ENCODE data around the gene CEP85L.

CEP85L gene

GRCh38 chr6:118651282-118652050, at the start of gene CEP85L:
CEP85L (minus strand) TSS chr6:118651591; CDS start chr6:118651269, 322 bp downstream.
- DNase-seq (ENCODE audit: low read depth) = peak; percentile 92

DNA sequence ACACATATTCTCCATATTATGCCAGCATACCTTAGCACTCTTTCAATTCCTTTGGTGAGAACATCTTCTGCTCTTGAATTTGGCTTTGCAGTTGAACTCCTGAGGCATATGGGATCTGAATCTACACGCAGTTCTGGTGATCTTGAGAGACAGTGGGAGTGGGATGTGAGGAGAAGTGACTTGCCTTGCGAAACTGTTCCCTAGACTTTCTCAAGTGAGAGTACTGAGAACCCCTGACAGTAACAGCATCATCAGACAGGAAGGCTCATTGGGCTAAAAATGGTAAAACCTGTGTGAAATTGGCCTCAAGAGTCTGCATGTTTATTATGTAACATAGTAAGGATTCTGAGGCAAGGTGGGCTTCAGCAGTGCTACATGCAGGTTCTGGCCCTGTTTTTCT, 49.1 kb upstream of the CEP85L start:
- no peak for DNase-seq (ENCODE audit: low read depth)

DNA sequence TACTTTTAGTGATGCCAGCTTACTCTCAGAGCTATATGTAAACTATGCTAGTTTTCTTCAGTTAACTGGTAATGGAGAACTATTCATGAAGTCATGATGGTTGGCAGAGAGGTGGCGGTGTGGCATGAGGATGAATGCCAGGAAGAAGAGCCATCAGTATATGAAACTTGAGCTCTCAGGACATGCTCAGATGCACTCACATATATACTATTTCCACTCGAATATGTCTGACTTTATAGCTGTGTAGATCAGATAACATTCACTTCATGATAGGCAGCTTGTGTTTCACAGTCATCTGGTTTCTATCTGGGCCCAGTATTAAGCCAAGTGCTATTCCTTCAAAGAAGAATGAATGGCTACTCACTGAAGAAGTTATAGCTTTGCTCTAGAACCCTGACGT, 46.2 kb upstream of the CEP85L start:
- peak; percentile 36 for DNase-seq (ENCODE audit: low read depth)

- DNase-seq (ENCODE audit: low read depth) = no peak
Measured at GRCh38 chr6:118696271-118696670, 44.9 kb upstream of the CEP85L start.

DNA sequence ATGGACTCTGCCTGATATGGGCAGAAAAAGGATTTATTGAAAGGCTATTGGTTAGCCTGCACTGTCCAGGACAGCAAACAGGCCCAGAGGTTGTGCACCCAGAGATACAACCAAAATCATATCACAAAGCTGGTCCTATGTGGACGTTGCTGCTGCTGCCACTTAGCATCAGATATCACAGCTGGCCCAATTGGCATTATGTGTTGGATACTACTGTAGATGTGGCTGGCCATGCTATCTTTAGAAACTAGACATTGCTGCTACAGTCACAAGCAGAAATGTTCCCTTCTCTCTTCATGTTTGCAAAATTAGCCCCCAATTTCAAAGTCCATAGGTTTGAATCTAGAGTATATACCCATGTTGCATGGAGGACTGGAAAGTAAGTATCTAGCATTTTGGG, 42.2 kb upstream of the CEP85L start:
- no peak for DNase-seq (ENCODE audit: low read depth)

- no peak for DNase-seq (ENCODE audit: low read depth)
Measured at GRCh38 chr6:118685823-118686449, 34.5 kb upstream of the CEP85L start.

DNA sequence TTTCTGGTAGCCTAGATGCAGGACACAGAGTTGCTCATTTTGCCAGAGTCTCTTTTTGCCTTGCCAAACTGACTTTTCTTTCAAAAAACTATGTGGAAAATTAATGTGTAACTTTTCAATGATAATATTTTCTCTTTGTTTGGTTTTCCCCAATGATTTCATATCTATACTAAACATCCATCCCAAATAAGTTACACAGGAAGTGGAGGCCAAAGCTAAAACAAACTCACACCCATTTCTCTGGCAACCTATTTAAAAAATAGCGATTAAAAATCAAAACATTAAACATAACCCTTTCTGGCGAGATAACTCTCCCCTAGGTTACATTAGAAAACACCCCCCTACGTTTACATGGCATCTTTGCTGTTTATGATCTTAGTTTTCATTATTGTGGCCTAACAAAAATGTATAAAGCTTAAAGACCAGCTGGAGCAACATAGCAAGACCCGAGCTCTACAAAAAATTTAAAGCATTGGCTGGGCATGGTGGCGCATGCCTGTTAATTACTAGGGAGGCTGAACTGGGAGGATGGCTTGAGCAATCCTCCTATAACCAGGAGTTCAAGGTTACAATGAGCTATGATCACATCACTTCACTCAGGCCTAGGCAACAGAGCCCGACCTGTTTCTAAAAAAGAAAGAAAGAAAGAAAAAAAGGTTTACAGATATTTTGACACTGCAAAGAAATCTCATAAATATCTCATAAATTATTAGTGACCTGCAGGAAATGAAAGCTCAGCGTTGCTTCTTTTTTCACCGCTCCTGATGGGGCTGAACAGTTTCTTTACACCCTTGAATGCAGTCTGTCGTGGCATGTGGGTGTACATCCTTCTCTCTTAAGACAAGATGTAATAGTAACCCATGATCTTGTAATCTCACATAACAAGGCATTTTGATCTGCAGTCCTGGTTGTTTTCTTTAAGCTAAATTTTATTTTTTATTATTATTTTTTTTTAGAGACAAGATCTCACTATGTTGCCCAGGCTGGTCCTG, 32.8 kb upstream of the CEP85L start:
- no peak for DNase-seq (ENCODE audit: low read depth)

GRCh38 chr6:118680452-118681095, 29.2 kb upstream of the CEP85L start:
- DNase-seq (ENCODE audit: low read depth) = no peak

GRCh38 chr6:118679327-118679901, 28.0 kb upstream of the CEP85L start:
- peak; percentile 53 for DNase-seq (ENCODE audit: low read depth)

GRCh38 chr6:118678866-118679265, 27.5 kb upstream of the CEP85L start:
- DNase-seq (ENCODE audit: low read depth) = peak; percentile 7

GRCh38 chr6:118677193-118677592, 25.8 kb upstream of the CEP85L start:
- peak; percentile 8 for DNase-seq (ENCODE audit: low read depth)

DNA sequence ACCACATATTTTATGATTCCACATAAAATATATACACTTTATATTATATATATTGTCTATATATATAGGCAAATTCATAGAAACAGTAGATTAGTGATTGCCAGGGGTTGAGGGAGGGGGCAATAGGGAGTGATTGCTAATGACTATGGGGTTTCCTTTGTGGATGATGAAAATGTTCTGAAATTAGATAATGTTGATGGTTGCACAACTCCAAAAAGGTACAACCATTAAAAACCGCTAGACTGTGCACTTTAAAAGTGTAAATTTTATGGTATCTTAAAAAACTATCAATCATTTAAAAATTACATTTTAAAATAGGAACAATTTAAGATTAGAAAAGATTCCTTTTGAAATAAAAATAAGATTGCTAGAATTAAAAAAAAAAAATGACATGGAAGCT, 23.8 kb upstream of the CEP85L start:
- DNase-seq (ENCODE audit: low read depth) = no peak

DNA sequence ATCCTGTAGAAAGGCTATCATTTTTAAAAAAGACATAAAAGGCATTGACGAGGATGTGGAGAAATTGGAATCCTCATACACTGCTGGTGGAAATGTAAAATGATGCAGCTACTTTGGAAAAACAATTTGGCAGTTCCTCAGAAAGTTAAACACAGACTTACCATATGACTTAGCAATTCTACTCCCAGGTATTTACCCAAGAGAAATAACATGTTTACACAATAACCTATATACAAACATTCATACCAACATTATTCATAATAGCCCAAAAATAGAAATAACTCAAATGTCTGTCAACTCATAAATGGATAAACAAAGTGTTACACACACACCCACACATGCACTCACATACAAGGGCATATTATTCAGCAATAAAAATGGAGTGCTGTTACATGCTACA, 23.4 kb upstream of the CEP85L start:
- no peak for DNase-seq (ENCODE audit: low read depth)

DNA sequence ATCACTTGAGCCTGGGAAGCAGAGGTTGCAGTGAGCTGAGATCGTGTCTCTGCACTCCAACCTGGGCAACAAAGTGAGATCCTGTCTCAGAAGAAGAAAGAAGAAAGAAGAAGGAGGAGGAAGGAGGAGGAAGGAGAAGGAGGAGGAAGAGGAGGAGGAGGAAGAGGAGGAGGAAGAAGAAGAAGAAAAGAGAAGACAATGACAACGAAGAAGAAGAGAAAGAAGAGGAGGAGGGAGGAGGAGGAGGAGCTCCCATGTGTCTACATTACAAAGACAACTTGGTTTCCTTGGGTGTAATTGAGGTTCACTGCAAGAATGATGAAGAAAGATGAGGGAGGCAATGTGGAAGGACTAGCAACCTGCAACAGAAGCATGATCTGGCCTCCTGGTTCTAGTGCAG, 21.3 kb upstream of the CEP85L start:
- DNase-seq (ENCODE audit: low read depth) = no peak

DNA sequence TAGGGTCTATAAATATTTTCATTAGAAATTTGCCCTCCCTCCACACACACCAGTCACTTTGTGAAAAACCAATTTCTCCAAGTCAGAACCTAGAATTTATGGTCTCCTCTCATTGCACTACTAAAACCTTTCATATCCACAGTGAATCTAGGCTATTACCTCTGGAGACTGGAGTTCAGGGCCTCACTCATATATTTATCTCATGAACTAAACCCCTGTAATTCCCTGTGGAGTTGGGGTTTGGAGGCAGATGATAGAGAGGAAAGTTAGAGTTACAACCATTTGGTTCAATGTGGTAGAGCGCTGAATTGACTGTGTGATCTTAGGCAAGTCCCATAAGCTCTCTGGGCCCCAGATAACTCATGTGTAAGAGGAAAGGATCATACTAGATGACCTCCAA, 18.2 kb upstream of the CEP85L start:
- DNase-seq (ENCODE audit: low read depth) = no peak

GRCh38 chr6:118668761-118669385, 17.5 kb upstream of the CEP85L start:
- peak; percentile 79 for DNase-seq (ENCODE audit: low read depth)

- DNase-seq (ENCODE audit: low read depth) = no peak
Measured at GRCh38 chr6:118667988-118668387, 16.6 kb upstream of the CEP85L start.

- no peak for DNase-seq (ENCODE audit: low read depth)
Measured at GRCh38 chr6:118665011-118665410, 13.6 kb upstream of the CEP85L start.

DNA sequence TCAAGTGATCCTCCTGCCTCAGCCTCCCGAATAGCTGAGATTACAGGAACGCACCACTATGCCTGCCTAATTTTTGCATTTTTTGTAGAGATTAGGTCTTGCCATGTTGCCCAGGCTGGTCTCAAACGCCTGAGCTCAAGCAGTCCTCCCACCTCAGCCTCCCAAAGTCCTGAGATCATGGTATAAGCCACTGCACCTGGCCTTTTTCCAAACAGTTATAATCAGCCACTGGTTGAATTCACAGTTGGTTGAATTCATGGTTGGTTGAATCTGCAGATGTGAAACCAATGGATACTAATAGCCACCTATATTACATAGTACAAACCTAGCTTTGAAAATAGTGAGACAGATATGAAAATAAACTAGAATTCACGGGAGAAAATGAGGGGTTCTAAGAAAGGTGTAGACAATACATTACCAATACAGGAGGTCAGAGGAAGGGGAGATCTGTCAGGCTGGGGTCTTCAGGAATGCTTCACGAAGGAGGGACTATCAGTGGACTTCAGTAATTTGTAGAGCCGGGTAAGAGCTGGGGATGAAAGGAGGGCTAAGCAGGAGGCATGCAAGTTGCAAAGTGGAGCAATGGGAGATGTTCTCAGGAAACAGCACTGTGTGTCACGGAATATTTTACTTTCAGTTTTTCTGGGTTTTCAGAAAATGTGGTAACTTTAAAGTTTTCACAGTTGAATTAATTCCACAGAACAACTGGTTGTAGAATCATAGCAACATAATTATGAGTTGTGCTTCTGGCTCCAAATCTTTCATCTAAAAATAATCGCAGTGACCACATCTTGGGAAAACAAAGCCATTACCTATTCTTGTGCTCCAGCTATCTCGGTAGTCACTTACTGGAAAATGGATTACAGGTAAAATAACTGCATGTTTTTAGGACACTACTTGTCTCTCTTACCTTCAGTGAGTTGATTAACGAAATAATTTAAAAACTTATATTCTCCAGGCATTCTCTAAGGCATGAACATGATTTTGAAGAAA, 12.9 kb upstream of the CEP85L start:
- peak; percentile 12 for DNase-seq (ENCODE audit: low read depth)

GRCh38 chr6:118661831-118662230, 10.4 kb upstream of the CEP85L start:
- no peak for DNase-seq (ENCODE audit: low read depth)

All from EH (cell line).